Ishikawa (cell line): ENCODE measurements around the gene HOMER2.

ENCODE experiments used
- CREB1 ChIP-seq: IDR thresholded peaks from 2 replicates; pipeline ENCODE4 v1.6.1; 2012; ENCODE audit warnings: low read depth
- EP300 ChIP-seq: IDR thresholded peaks from 2 replicates; pipeline ENCODE4 v1.6.1; 2012; ENCODE audit warnings: borderline replicate concordance
- NFIC ChIP-seq: IDR thresholded peaks from 2 replicates; pipeline ENCODE4 v1.6.1; 2012
- RAD21 ChIP-seq: IDR thresholded peaks from 2 replicates; pipeline ENCODE4 v1.6.1; 2012; ENCODE audit warnings: low read depth
- TAF1 ChIP-seq: IDR thresholded peaks from 2 replicates; pipeline ENCODE4 v1.6.1; 2012; ENCODE audit warnings: low read depth, mild to moderate bottlenecking
- TCF12 ChIP-seq: IDR thresholded peaks from 2 replicates; pipeline ENCODE4 v1.6.1; 2012; ENCODE audit warnings: low read depth
- TEAD4 ChIP-seq: IDR thresholded peaks from 2 replicates; pipeline ENCODE4 v1.6.1; 2012
- YY1 ChIP-seq: IDR thresholded peaks from 2 replicates; pipeline ENCODE4 v1.6.1; 2012; ENCODE audit warnings: low read depth
- ZBTB7A ChIP-seq: IDR thresholded peaks from 2 replicates; pipeline ENCODE4 v1.6.1; 2012; ENCODE audit warnings: low read depth
- TF ChIP-seq, protein P1 (sequence below): IDR thresholded peaks from 2 replicates; pipeline ENCODE4 v1.6.1; 2012
- TF ChIP-seq, protein P2 (sequence below): IDR thresholded peaks from 2 replicates; pipeline ENCODE4 v1.6.1; 2012; ENCODE audit warnings: low read depth, mild to moderate bottlenecking

DNA sequence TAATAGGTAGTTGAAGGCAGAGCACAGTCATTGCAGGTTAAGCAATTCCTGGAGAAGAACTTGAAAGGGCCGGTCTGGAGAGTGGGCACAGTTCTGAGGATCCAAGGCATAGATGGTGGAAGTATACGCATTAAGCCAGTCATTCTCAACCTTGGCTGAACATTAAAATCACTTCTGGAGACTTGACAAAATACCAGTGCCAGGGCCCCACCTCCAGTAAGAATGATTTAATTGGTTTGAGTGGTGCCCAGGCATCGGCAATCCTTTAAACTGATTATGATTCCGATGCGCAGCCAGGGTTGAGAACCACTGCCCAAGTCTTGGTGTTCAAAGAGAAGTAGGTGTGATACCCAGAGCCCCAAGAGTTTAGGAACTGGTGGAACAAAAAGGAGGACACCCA is 6.9 kb upstream of the HOMER2 start:
- TF ChIP-seq YY1 = no peak
- no peak for TF ChIP-seq TCF12
- TF ChIP-seq, protein P1, sequence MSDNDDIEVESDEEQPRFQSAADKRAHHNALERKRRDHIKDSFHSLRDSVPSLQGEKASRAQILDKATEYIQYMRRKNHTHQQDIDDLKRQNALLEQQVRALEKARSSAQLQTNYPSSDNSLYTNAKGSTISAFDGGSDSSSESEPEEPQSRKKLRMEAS = no peak
- TF ChIP-seq TAF1 = no peak
- TF ChIP-seq CREB1 = no peak
- TF ChIP-seq ZBTB7A = no peak
- TF ChIP-seq NFIC = no peak
- TF ChIP-seq EP300 = no peak
- TF ChIP-seq TEAD4 = no peak
- TF ChIP-seq, protein P2, sequence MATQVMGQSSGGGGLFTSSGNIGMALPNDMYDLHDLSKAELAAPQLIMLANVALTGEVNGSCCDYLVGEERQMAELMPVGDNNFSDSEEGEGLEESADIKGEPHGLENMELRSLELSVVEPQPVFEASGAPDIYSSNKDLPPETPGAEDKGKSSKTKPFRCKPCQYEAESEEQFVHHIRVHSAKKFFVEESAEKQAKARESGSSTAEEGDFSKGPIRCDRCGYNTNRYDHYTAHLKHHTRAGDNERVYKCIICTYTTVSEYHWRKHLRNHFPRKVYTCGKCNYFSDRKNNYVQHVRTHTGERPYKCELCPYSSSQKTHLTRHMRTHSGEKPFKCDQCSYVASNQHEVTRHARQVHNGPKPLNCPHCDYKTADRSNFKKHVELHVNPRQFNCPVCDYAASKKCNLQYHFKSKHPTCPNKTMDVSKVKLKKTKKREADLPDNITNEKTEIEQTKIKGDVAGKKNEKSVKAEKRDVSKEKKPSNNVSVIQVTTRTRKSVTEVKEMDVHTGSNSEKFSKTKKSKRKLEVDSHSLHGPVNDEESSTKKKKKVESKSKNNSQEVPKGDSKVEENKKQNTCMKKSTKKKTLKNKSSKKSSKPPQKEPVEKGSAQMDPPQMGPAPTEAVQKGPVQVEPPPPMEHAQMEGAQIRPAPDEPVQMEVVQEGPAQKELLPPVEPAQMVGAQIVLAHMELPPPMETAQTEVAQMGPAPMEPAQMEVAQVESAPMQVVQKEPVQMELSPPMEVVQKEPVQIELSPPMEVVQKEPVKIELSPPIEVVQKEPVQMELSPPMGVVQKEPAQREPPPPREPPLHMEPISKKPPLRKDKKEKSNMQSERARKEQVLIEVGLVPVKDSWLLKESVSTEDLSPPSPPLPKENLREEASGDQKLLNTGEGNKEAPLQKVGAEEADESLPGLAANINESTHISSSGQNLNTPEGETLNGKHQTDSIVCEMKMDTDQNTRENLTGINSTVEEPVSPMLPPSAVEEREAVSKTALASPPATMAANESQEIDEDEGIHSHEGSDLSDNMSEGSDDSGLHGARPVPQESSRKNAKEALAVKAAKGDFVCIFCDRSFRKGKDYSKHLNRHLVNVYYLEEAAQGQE = no peak
- no peak for TF ChIP-seq RAD21
